ENCODE measurements around the gene OR1G1. TPM values are rescaled to one million over a fixed set of nuclear protein-coding genes. Genes with fewer than 3 reads are reported as not detected.
"Not testable (repeated sequence)": the region's sequence is repeated elsewhere in the genome, so short reads cannot be mapped to it uniquely, and the experiment has no call there.

Gene OR1G1
- not detected for polyA plus RNA-seq (2013, experiment 1 of 2; ENCODE audit: insufficient read length)
- not detected for polyA plus RNA-seq (2013, experiment 2 of 2; ENCODE audit: insufficient read length)

DNA sequence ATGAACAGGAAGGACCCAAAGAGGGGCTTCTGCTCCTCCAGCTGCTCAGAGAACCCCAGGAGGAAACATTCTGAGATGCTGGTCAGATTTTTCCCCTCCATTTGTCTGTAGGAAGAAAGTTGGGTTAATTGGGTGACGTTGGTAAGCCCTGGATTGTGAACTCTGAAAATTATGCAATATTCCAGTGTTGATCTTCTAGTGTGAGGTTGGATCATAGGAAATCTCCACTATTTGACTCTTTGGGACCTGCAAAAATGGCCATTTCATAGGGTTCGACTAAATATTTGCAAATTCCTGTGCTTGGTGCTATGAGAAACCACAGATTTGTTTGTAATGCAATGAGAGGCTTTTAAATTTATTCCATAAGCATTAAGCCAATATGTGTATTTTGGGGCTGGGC is at the start of gene OR1G1:
Gene OR1G1, minus strand, starts transcription at position 101 of the 400 bp plus-strand sequence. Its CDS starts 0 bp downstream, at position 101.
- DNase-seq, result no peak

DNA sequence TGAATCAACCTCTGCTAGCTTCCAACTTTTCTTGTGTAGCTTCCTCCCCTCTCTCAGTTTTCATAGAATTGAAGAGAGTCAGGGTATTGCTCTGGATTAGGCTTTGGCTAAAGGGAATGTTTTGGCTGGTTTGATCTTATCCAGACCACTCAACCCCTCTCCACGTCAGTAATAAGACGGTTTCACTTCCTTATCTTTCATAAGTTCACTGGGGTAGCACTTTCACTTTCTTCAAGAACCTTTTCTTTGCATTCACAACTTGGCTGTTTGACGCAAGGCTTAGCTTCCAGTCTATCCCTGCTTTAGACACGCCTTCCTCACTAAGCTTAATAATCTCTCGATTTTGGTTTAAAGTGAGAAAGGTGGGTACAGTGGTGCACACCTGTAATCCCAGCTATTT is 40.2 kb upstream of the OR1G1 start:
- DNase-seq, result no peak

- DNase-seq, result no peak
Measured at GRCh38 chr17:3157218-3157617, 29.9 kb upstream of the OR1G1 start.

DNA sequence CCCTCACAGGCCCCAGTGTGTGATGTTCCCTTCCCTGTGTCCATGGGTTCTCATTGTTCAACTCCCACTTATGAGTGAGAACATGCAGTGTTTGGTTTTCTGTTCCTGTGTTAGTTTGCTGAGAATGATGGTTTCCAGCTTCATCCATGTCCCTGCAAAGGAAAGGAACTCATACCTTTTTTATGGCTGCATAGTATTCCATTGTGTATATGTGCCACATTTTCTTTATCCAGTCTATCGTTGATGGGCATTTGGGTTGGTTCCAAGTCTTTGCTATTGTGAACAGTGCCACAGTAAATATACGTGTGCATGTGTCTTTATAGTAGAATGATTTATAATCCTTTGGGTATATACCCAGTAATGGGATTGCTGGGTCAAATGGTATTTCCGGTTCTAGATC is 10.1 kb upstream of the OR1G1 start:
- not testable (repeated sequence) for DNase-seq

DNA sequence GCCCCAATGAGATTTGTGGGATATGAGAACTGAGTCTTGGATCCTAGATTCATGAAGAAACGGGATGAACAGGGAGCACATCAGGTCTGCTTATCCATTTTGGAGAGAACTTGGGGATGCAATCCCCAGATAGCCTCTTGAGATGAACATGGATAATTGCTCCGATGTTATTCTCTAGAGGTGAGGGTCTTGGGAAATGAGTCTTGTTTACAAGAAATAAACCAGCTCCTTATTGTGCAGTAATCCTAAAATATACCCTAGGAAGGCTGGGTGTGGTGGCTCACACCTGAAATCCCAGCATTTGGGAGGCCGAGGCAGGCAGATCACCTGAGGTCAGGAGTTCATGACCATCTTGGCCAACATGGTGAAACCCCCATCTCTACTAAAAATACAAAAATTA is 23.0 kb downstream of the OR1G1 start, which contains the start of gene OR1D2:
Gene OR1D2, minus strand, starts transcription at position 101 of the 400 bp plus-strand sequence. CDS start 11,426 bp downstream, outside the sequence.
- DNase-seq, result no peak

Measured in fibroblast of skin of abdomen (primary cell).